Karpas-422 (cell line): Measurements from ENCODE around the gene KSR2. TPM values are rescaled to one million over a fixed set of nuclear protein-coding genes. Genes with fewer than 3 reads are reported as not detected.
"Not testable (repeated sequence)": the region's sequence is repeated elsewhere in the genome, so short reads cannot be mapped to it uniquely, and the experiment has no call there.

Source experiments
- DNase-seq: peaks from one replicate; pipeline ENCODE4 v3.0.0-alpha.2; 2015
- H2AFZ ChIP-seq: fragments of 200-600 bp; sonication (generic); 2 replicates; pipeline ENCODE4 v1.6.1; 2014; ENCODE audit warnings: antibody characterized with exemption, low read length, mixed read lengths
- H3K27ac ChIP-seq: fragments of 200-600 bp; sonication (generic); 2 replicates; pipeline ENCODE4 v1.5.1; 2014; ENCODE audit warnings: mild to moderate bottlenecking, low read length, moderate library complexity
- H3K27me3 ChIP-seq: fragments of 200-600 bp; sonication (generic); 2 replicates; pipeline ENCODE4 v1.6.1; 2014; ENCODE audit warnings: low read length, mixed read lengths
- H3K36me3 ChIP-seq: fragments of 200-600 bp; sonication (generic); 2 replicates; pipeline ENCODE4 v1.6.1; 2014; ENCODE audit warnings: low read length, mixed read lengths; ENCODE audit not compliant: insufficient read depth
- H3K4me1 ChIP-seq: fragments of 200-600 bp; sonication (generic); 2 replicates; pipeline ENCODE4 v1.6.1; 2014; ENCODE audit warnings: mild to moderate bottlenecking, low read length, mixed read lengths
- H3K4me2 ChIP-seq: fragments of 200-600 bp; sonication (generic); 2 replicates; pipeline ENCODE4 v1.6.1; 2014; ENCODE audit warnings: low read length, low read depth, mild to moderate bottlenecking; ENCODE audit not compliant: poor library complexity, severe bottlenecking
- H3K4me3 ChIP-seq: fragments of 200-600 bp; sonication (generic); 2 replicates; pipeline ENCODE4 v1.5.1; 2014; ENCODE audit warnings: mild to moderate bottlenecking, antibody characterized with exemption, low read length, mixed read lengths
- H3K79me2 ChIP-seq: fragments of 200-600 bp; sonication (generic); 2 replicates; pipeline ENCODE4 v1.6.1; 2014; ENCODE audit warnings: mild to moderate bottlenecking, low read length, mixed read lengths
- H3K9ac ChIP-seq: fragments of 200-600 bp; sonication (generic); 2 replicates; pipeline ENCODE4 v1.6.0; 2014; ENCODE audit warnings: low read length
- H3K9me2 ChIP-seq: fragments of 200-600 bp; sonication (generic), shearing (Covaris generic); replicated peaks from 2 replicates; pipeline ENCODE4 v1.6.0; 2014; ENCODE audit warnings: mild to moderate bottlenecking, low read length, moderate library complexity; ENCODE audit not compliant: insufficient read depth
- H3K9me3 ChIP-seq: fragments of 300-700, 200-600 bp; sonication (generic); 2 replicates; pipeline ENCODE4 v1.6.1; 2014; ENCODE audit warnings: low read length, mixed read lengths
- H4K20me1 ChIP-seq: fragments of 200-600 bp; sonication (generic); 2 replicates; pipeline ENCODE4 v1.6.1; 2014; ENCODE audit warnings: mild to moderate bottlenecking, antibody characterized with exemption, low read length, low read depth; ENCODE audit not compliant: insufficient read depth
- total RNA-seq: library from RNA; depleted of rRNA; stranded (reverse); fragments of >200 nt; shearing (Covaris generic); gene quantifications from 2 replicates; pipeline ENCODE4 v1.2.3, GENCODE V29; 2014; ENCODE audit warnings: low replicate concordance

KSR2 gene
- total RNA-seq, 1 experiment from 2014 or later, result 0.04 TPM

- H3K9me2 ChIP-seq, H3K4me3 ChIP-seq, H3K4me1 ChIP-seq, H3K27me3 ChIP-seq, H3K36me3 ChIP-seq, H4K20me1 ChIP-seq, H3K27ac ChIP-seq, H3K9ac ChIP-seq, H3K79me2 ChIP-seq, H3K9me3 ChIP-seq, DNase-seq, H2AFZ ChIP-seq, H3K4me2 ChIP-seq: not testable (repeated sequence)
Observed at GRCh38 chr12:117731131-117731530, 237.7 kb downstream of the KSR2 start.

GRCh38 chr12:117727301-117727700 is 241.5 kb downstream of the KSR2 start:
- no peak overlapping the region for H2AFZ ChIP-seq
- H3K4me2 ChIP-seq, result no peak overlapping the region
- H3K9me3 ChIP-seq, result no peaks in the 10 kb centered on the region
- no peaks in the 10 kb centered on the region for H3K9me2 ChIP-seq
- no peak overlapping the region for H3K4me3 ChIP-seq
- no peak overlapping the region for H3K27ac ChIP-seq
- no peaks in the 10 kb centered on the region for H3K4me1 ChIP-seq
- H3K9ac ChIP-seq, result no peak overlapping the region
- H3K36me3 ChIP-seq, result no peaks in the 10 kb centered on the region
- H4K20me1 ChIP-seq, result no peaks in the 10 kb centered on the region
- H3K79me2 ChIP-seq, result no peaks in the 10 kb centered on the region
- no peak for DNase-seq
- H3K27me3 ChIP-seq, result no peaks in the 10 kb centered on the region

DNA sequence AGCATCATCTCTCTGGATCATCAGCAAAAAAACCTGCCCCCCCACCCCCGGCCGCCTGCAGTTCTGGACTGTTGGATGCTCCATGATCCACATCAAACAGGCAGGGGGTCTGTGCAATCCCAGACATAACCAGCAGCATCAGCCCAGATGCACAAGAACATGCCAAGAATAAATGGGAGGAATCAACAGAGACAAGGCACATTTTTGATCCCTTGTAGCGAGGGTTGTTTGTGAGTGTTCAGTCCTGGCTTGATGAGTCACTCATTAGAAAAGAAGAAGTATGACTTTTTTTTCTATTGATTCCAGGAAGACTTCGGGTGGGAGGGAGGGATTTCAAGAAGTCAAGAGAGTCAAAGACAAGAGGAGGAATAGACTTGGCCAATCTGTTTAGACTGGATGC is 244.2 kb downstream of the KSR2 start:
- Histone ChIP-seq H3K27ac (no peak overlapping the region), H4K20me1 (no peaks in the 10 kb centered on the region), H3K4me3 (no peak overlapping the region), H3K9ac (no peak overlapping the region), H3K9me3 (no peaks in the 10 kb centered on the region), H3K4me2 (no peak overlapping the region), H3K79me2 (no peaks in the 10 kb centered on the region), H3K27me3 (no peaks in the 10 kb centered on the region), H3K36me3 (no peaks in the 10 kb centered on the region), H3K4me1 (no peaks in the 10 kb centered on the region), H2AFZ (no peak overlapping the region), H3K9me2 (no peaks in the 10 kb centered on the region)
- no peak for DNase-seq

DNA sequence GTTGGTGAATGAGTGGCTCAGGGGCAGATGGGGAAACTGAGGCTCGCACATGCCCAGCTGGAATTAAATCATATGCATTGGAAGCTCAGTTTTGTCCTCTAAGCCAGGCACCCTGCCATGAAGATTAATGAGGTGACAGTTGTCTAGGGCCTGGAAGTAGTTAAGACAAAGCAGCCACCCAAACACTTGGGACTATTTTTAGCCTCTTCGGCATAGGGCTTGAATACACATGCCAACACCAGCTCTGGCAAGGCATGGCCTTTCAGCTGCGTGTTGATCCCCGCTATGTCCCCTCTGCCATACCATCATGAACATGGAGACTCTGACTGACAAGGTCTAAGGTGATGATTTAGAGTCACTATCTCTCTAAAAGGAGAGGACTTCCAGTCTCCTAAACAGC is 250.2 kb downstream of the KSR2 start:
- Histone ChIP-seq H3K9me3 (no peaks in the 10 kb centered on the region), H3K4me1 (no peaks in the 10 kb centered on the region), H4K20me1 (no peaks in the 10 kb centered on the region)

GRCh38 chr12:117718141-117718540 is 250.6 kb downstream of the KSR2 start:
- Histone ChIP-seq H3K4me3 (no peak overlapping the region), H3K4me1 (no peaks in the 10 kb centered on the region), H3K9me2 (no peaks in the 10 kb centered on the region), H3K4me2 (no peak overlapping the region), H3K79me2 (no peaks in the 10 kb centered on the region), H3K9ac (no peak overlapping the region), H3K36me3 (no peaks in the 10 kb centered on the region), H4K20me1 (no peaks in the 10 kb centered on the region), H3K27me3 (no peaks in the 10 kb centered on the region), H3K9me3 (no peaks in the 10 kb centered on the region), H3K27ac (no peak overlapping the region), H2AFZ (no peak overlapping the region)
- DNase-seq, result no peak

More for the DNA sequence above, 250.2 kb downstream of the KSR2 start:
- Histone ChIP-seq H3K4me3 (no peak overlapping the region), H3K36me3 (no peaks in the 10 kb centered on the region), H3K27me3 (no peaks in the 10 kb centered on the region), H3K4me2 (no peak overlapping the region), H2AFZ (no peak overlapping the region), H3K9ac (no peak overlapping the region), H3K27ac (no peak overlapping the region), H3K79me2 (no peaks in the 10 kb centered on the region), H3K9me2 (no peaks in the 10 kb centered on the region)
- DNase-seq, result no peak

GRCh38 chr12:117714203-117714602 is 254.6 kb downstream of the KSR2 start:
- H3K9ac ChIP-seq, result no peak overlapping the region
- H3K4me3 ChIP-seq, result no peak overlapping the region
- H3K4me1 ChIP-seq, result no peaks in the 10 kb centered on the region
- no peaks in the 10 kb centered on the region for H3K27me3 ChIP-seq
- no peaks in the 10 kb centered on the region for H4K20me1 ChIP-seq
- H3K79me2 ChIP-seq, result no peaks in the 10 kb centered on the region
- no peak overlapping the region for H3K4me2 ChIP-seq
- H3K36me3 ChIP-seq, result no peaks in the 10 kb centered on the region
- DNase-seq, result no peak
- no peaks in the 10 kb centered on the region for H3K9me3 ChIP-seq
- no peaks in the 10 kb centered on the region for H3K9me2 ChIP-seq
- no peak overlapping the region for H3K27ac ChIP-seq
- H2AFZ ChIP-seq, result no peak overlapping the region

- Histone ChIP-seq H3K27ac (no peak overlapping the region), H3K9ac (no peak overlapping the region), H3K79me2 (no peaks in the 10 kb centered on the region), H3K4me1 (no peaks in the 10 kb centered on the region), H3K4me3 (no peak overlapping the region), H3K9me2 (no peaks in the 10 kb centered on the region), H4K20me1 (no peaks in the 10 kb centered on the region), H3K9me3 (no peaks in the 10 kb centered on the region), H3K4me2 (no peak overlapping the region), H2AFZ (no peak overlapping the region), H3K27me3 (no peaks in the 10 kb centered on the region), H3K36me3 (no peaks in the 10 kb centered on the region)
- no peak for DNase-seq
Observed at GRCh38 chr12:117710121-117710520, 258.7 kb downstream of the KSR2 start.

DNA sequence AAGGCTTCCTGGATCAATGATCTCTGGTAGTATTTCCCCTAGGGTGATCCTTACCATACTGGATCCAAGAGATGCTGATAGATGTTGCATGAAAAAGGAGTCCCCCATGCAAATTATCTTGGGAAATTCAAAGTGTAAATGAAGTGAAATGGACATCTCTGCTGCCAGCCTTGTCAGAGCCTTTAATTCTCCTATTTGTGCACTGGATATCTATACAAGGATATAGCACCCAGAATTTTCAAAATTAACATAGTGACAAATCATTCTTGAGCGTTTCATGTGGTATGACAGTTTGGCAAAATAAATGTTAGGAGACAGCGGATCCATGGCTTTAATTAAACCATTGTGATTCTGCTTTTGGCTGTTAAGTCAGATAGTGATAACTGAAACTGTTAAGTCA is 260.9 kb downstream of the KSR2 start:
- H2AFZ ChIP-seq, result no peak overlapping the region

DNA sequence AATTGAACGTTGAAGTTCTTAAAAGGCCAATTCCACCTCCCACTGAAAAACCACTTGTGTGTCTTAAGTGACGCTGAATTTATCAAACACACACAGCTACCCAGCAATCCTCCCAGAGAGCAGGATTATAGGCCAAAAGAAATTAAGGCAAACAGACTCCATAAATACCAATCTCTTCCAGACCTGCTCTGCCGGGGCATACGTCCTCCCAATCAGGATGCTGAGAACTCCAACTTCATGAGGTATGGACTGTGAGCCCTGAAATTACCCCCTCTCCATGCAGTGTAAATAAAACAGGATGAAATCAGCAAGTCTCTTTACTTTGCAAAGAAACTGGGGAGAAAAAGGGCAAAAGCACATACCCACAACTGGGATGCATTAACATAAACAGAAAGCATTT is 265.2 kb downstream of the KSR2 start:
- H3K79me2 ChIP-seq, result no peaks in the 10 kb centered on the region
- no peak overlapping the region for H3K9ac ChIP-seq

More for the DNA sequence above, 260.9 kb downstream of the KSR2 start:
- Histone ChIP-seq H3K27ac (no peak overlapping the region), H3K79me2 (no peaks in the 10 kb centered on the region), H3K4me3 (no peak overlapping the region), H4K20me1 (no peaks in the 10 kb centered on the region), H3K4me1 (no peaks in the 10 kb centered on the region), H3K36me3 (no peaks in the 10 kb centered on the region), H3K9me2 (no peaks in the 10 kb centered on the region), H3K27me3 (no peaks in the 10 kb centered on the region), H3K9me3 (no peaks in the 10 kb centered on the region), H3K4me2 (no peak overlapping the region), H3K9ac (no peak overlapping the region)
- DNase-seq, result no peak

More for the DNA sequence above, 265.2 kb downstream of the KSR2 start:
- H2AFZ ChIP-seq, result no peak overlapping the region
- H4K20me1 ChIP-seq, result no peaks in the 10 kb centered on the region
- DNase-seq, result no peak
- H3K9me3 ChIP-seq, result no peaks in the 10 kb centered on the region
- no peaks in the 10 kb centered on the region for H3K36me3 ChIP-seq
- H3K4me1 ChIP-seq, result no peaks in the 10 kb centered on the region
- no peak overlapping the region for H3K27ac ChIP-seq
- H3K9me2 ChIP-seq, result no peaks in the 10 kb centered on the region
- no peak overlapping the region for H3K4me3 ChIP-seq
- H3K27me3 ChIP-seq, result no peaks in the 10 kb centered on the region
- no peak overlapping the region for H3K4me2 ChIP-seq
